ENCODE measurements around the gene SPNS1.

The SPNS1 gene

GRCh38 chr16:28989363-28989762, 14.8 kb downstream of the SPNS1 start:
- Histone ChIP-seq H3K9me3 (no peaks in the 10 kb centered on the region), H3K4me3 (ENCODE audit: low read depth, low read length) (no peak overlapping the region), H3K27me3 (peaks cover 4% of the 10 kb centered on the region), H3K4me1 (no peaks in the 10 kb centered on the region), H3K36me3 (no peaks in the 10 kb centered on the region)
- no peak for TF ChIP-seq CTCF (IDR thresholded peaks at IDR 0.05; ENCODE audit: low read depth, low read length)
- no peak for DNase-seq

GRCh38 chr16:28990375-28991040, 15.9 kb downstream of the SPNS1 start:
- no peak for TF ChIP-seq CTCF (IDR thresholded peaks at IDR 0.05; ENCODE audit: low read depth, low read length)
- Histone ChIP-seq H3K36me3 (no peaks in the 10 kb centered on the region), H3K9me3 (no peaks in the 10 kb centered on the region), H3K4me3 (ENCODE audit: low read depth, low read length) (no peak overlapping the region), H3K27me3 (peaks cover 4% of the 10 kb centered on the region), H3K4me1 (no peaks in the 10 kb centered on the region)
- DNase-seq, result no peak

GRCh38 chr16:28991687-28992086, 17.1 kb downstream of the SPNS1 start:
- no peaks in the 10 kb centered on the region for H3K9me3 ChIP-seq
- no peaks in the 10 kb centered on the region for H3K4me1 ChIP-seq
- no peak for DNase-seq
- no peak overlapping the region for H3K4me3 ChIP-seq (ENCODE audit: low read depth, low read length)
- no peak for TF ChIP-seq CTCF (IDR thresholded peaks at IDR 0.05; ENCODE audit: low read depth, low read length)
- no peaks in the 10 kb centered on the region for H3K36me3 ChIP-seq
- peaks cover 4% of the 10 kb centered on the region for H3K27me3 ChIP-seq

DNA sequence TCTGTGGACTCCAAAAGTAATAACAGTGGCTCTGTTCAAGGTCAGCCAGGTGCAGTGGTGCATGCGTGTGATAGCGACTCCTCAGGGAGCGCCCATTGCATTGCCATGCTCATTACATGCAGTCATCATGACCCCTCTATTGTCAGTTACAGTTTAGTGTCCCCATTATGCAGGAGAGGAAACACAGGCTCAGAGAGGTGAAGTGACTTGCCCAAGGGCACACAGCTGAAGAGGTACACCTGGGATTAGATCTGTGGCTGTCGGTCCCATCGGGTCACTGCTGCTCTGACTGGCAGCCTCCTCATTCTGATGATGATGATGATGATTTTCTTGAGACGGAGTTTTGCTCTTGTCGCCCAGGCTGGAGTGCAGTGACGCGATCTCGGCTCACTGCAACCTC, 17.9 kb downstream of the SPNS1 start:
- Histone ChIP-seq H3K9me3 (no peaks in the 10 kb centered on the region), H3K4me1 (no peaks in the 10 kb centered on the region), H3K27me3 (peaks cover 4% of the 10 kb centered on the region), H3K36me3 (no peaks in the 10 kb centered on the region), H3K4me3 (ENCODE audit: low read depth, low read length) (no peak overlapping the region)
- DNase-seq, result no peak
- no peak for TF ChIP-seq CTCF (IDR thresholded peaks at IDR 0.05; ENCODE audit: low read depth, low read length)

- Histone ChIP-seq H3K4me3 (ENCODE audit: low read depth, low read length) (no peak overlapping the region), H3K27me3 (peaks cover 9% of the 10 kb centered on the region), H3K9me3 (no peaks in the 10 kb centered on the region), H3K36me3 (no peaks in the 10 kb centered on the region), H3K4me1 (no peaks in the 10 kb centered on the region)
- DNase-seq, result no peak
- no peak for TF ChIP-seq CTCF (IDR thresholded peaks at IDR 0.05; ENCODE audit: low read depth, low read length)
Measured at GRCh38 chr16:28998837-28999236, 24.3 kb downstream of the SPNS1 start.

DNA sequence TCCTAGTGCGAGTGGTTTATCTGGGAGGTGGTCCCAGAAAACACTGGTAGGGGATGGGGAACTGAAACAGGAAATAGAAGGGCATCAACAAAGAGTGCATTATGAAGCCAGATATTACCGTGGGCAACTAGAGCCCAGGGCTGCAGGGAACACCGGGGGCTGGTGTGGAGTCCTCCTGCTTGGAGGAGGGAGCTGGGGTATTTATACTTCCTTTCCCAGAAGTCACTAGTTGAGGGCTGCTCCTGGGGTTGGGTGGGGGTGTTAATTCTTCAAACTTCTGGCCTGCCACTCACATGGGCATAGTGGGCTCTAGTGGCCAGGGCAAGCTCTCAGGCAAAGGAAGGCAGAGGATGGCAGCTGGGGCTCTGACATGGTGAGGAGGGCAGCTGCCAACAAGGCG, 25.0 kb downstream of the SPNS1 start:
- Histone ChIP-seq H3K36me3 (no peaks in the 10 kb centered on the region), H3K4me3 (ENCODE audit: low read depth, low read length) (no peak overlapping the region), H3K9me3 (no peaks in the 10 kb centered on the region), H3K27me3 (peaks cover 9% of the 10 kb centered on the region), H3K4me1 (no peaks in the 10 kb centered on the region)
- TF ChIP-seq CTCF (IDR thresholded peaks at IDR 0.05; ENCODE audit: low read depth, low read length), result no peak
- no peak for DNase-seq
